Measurements from ENCODE around the gene UBE2G2. TPM values are rescaled to one million over a fixed set of nuclear protein-coding genes. Genes with fewer than 3 reads are reported as not detected.

The UBE2G2 gene
- total RNA-seq, 4 donors from 2014 or later: 90.4 to 127 (median 95.3) TPM

GRCh38 chr21:44793592-44794374 lies 7.8 kb downstream of the UBE2G2 start:
- no peak overlapping the region for H3K4me3 ChIP-seq (replicated peaks in 1 of 3)
- 27 to 36% methylated on average over 4 of the region's 4 CpGs for WGBS, 2 donors
- H3K27me3 ChIP-seq: no peaks in the 10 kb centered on the region
- peaks cover 10 to 17% of the 10 kb centered on the region in 2 donors for H3K4me1 ChIP-seq
- intact Hi-C loops (cut with DNase I): loop anchor here (5.0 kb wide), 1 partner anchor 281 kb away; no protein-coding TSS in a partner anchor
- DNase-seq: no peak
- H3K27ac ChIP-seq: no peak overlapping the region
- H3K36me3 ChIP-seq: no peaks in the 10 kb centered on the region
- TF ChIP-seq CTCF (IDR thresholded peaks at IDR 0.05) (peak in 1 of 6 experiments; percentile 5), POLR2A (IDR thresholded peaks at IDR 0.05) (no peak)
- no peaks in the 10 kb centered on the region for H3K9me3 ChIP-seq

- no peak overlapping the region for H3K27ac ChIP-seq
- no peak for TF ChIP-seq POLR2A (IDR thresholded peaks at IDR 0.05)
- peak; percentile 49 to 83 (median 79) for TF ChIP-seq CTCF (IDR thresholded peaks at IDR 0.05)
- H3K27me3 ChIP-seq: no peaks in the 10 kb centered on the region
- peak; percentile 56 to 59 for DNase-seq
- no peaks in the 10 kb centered on the region for H3K36me3 ChIP-seq
- intact Hi-C loops (cut with DNase I): loop anchor here (5.0 kb wide), 1 partner anchor 281 kb away; no protein-coding TSS in a partner anchor
- H3K4me3 ChIP-seq (replicated peaks in 1 of 3): no peak overlapping the region
- 15 to 16% methylated on average over 10 of the region's 10 CpGs for WGBS, 2 donors
- H3K9me3 ChIP-seq: no peaks in the 10 kb centered on the region
- peaks cover 10 to 11% of the 10 kb centered on the region in 2 donors for H3K4me1 ChIP-seq
Observed at GRCh38 chr21:44792702-44793591, 8.7 kb downstream of the UBE2G2 start.

GRCh38 chr21:44791993-44792392 lies 9.6 kb downstream of the UBE2G2 start:
- Histone ChIP-seq H3K4me1 (peaks cover 10 to 11% of the 10 kb centered on the region in 2 donors), H3K36me3 (no peaks in the 10 kb centered on the region), H3K27me3 (no peaks in the 10 kb centered on the region), H3K9me3 (no peaks in the 10 kb centered on the region), H3K4me3 (replicated peaks in 1 of 3) (no peak overlapping the region), H3K27ac (no peak overlapping the region)
- TF ChIP-seq POLR2A (IDR thresholded peaks at IDR 0.05): no peak
- no peak for TF ChIP-seq CTCF (IDR thresholded peaks at IDR 0.05)
- intact Hi-C loops (cut with DNase I): loop anchor here (5.0 kb wide), 1 partner anchor 280 kb away; no protein-coding TSS in a partner anchor
- WGBS, 2 donors: 96 to 97% methylated on average over 5 of the region's 5 CpGs
- DNase-seq: no peak

- H3K36me3 ChIP-seq: no peaks in the 10 kb centered on the region
- no peak for TF ChIP-seq CTCF (IDR thresholded peaks at IDR 0.05)
- TF ChIP-seq POLR2A (IDR thresholded peaks at IDR 0.05): no peak
- H3K4me3 ChIP-seq (replicated peaks in 1 of 3): no peak overlapping the region
- H3K4me1 ChIP-seq: peaks cover 14 to 15% of the 10 kb centered on the region in 2 donors
- 85 to 91% methylated on average over 5 of the region's 5 CpGs for WGBS, 2 donors
- intact Hi-C loops (cut with DNase I): loop anchor here (5.0 kb wide), 1 partner anchor 279 kb away; no protein-coding TSS in a partner anchor
- H3K27me3 ChIP-seq: no peaks in the 10 kb centered on the region
- H3K27ac ChIP-seq: no peak overlapping the region
- no peaks in the 10 kb centered on the region for H3K9me3 ChIP-seq
- no peak for DNase-seq
Observed at GRCh38 chr21:44791246-44791645, 10.4 kb downstream of the UBE2G2 start.
